Panc1 (cell line): Measurements from ENCODE around the gene TOGARAM2.

Experiments used
- POLR2AphosphoS5 ChIP-seq: IDR thresholded peaks from 2 replicates; pipeline ENCODE4 v1.6.1; 2012; ENCODE audit warnings: mild to moderate bottlenecking, low read depth, low read length, moderate library complexity
- SIN3A ChIP-seq: IDR thresholded peaks from 2 replicates; pipeline ENCODE4 v1.6.1; 2012; ENCODE audit warnings: low read depth, mild to moderate bottlenecking, low read length, moderate library complexity, borderline replicate concordance; ENCODE audit not compliant: insufficient read depth
- TF ChIP-seq, protein P1 (sequence below): fragments of 450-650 bp; IDR thresholded peaks from 2 replicates; pipeline ENCODE4 v1.5.1; 2017; ENCODE audit warnings: mild to moderate bottlenecking
- TF ChIP-seq, protein P2 (sequence below), 2 experiments: IDR thresholded peaks; 2 replicates each; pipeline ENCODE4 v1.6.1; 2011 to 2012; ENCODE audit warnings: low read depth in 2 of 2, control low read depth in 1 of 2, low read length in 1 of 2, mild to moderate bottlenecking in 1 of 2, moderate library complexity in 1 of 2; ENCODE audit not compliant: insufficient read depth in 1 of 2

DNA sequence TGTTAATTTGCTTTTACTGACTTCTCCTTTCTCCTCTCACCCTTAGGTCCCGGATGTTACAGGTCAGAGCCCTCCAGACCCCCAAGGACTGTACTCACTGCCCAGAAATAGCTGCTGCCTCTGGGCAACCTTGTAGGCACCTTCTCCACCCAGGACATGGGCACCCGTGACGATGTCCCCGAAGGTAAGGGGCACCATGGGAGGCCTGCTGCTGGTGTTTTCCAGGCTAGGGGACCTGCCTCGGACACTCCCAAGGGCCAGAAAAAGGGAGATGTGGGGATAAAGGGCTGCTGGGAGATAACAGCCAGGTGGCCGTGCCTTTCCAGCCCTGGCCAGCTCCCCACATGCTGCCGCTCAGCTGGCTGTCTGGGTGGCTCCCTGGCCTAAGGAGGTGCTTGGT is 13.6 kb downstream of the TOGARAM2 start:
- TF ChIP-seq, protein P1, sequence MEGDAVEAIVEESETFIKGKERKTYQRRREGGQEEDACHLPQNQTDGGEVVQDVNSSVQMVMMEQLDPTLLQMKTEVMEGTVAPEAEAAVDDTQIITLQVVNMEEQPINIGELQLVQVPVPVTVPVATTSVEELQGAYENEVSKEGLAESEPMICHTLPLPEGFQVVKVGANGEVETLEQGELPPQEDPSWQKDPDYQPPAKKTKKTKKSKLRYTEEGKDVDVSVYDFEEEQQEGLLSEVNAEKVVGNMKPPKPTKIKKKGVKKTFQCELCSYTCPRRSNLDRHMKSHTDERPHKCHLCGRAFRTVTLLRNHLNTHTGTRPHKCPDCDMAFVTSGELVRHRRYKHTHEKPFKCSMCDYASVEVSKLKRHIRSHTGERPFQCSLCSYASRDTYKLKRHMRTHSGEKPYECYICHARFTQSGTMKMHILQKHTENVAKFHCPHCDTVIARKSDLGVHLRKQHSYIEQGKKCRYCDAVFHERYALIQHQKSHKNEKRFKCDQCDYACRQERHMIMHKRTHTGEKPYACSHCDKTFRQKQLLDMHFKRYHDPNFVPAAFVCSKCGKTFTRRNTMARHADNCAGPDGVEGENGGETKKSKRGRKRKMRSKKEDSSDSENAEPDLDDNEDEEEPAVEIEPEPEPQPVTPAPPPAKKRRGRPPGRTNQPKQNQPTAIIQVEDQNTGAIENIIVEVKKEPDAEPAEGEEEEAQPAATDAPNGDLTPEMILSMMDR, result no peak
- TF ChIP-seq, protein P2, sequence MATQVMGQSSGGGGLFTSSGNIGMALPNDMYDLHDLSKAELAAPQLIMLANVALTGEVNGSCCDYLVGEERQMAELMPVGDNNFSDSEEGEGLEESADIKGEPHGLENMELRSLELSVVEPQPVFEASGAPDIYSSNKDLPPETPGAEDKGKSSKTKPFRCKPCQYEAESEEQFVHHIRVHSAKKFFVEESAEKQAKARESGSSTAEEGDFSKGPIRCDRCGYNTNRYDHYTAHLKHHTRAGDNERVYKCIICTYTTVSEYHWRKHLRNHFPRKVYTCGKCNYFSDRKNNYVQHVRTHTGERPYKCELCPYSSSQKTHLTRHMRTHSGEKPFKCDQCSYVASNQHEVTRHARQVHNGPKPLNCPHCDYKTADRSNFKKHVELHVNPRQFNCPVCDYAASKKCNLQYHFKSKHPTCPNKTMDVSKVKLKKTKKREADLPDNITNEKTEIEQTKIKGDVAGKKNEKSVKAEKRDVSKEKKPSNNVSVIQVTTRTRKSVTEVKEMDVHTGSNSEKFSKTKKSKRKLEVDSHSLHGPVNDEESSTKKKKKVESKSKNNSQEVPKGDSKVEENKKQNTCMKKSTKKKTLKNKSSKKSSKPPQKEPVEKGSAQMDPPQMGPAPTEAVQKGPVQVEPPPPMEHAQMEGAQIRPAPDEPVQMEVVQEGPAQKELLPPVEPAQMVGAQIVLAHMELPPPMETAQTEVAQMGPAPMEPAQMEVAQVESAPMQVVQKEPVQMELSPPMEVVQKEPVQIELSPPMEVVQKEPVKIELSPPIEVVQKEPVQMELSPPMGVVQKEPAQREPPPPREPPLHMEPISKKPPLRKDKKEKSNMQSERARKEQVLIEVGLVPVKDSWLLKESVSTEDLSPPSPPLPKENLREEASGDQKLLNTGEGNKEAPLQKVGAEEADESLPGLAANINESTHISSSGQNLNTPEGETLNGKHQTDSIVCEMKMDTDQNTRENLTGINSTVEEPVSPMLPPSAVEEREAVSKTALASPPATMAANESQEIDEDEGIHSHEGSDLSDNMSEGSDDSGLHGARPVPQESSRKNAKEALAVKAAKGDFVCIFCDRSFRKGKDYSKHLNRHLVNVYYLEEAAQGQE (IDR thresholded peaks at IDR 0.05; ENCODE audit: insufficient read depth in 1 of 2, low read depth in 2 of 2, low read length in 1 of 2), result no peak
- no peak for TF ChIP-seq SIN3A
- TF ChIP-seq POLR2AphosphoS5, result no peak
